K562 (cell line): ENCODE measurements around the gene VPS13D. TPM values are rescaled to one million over a fixed set of nuclear protein-coding genes. Genes with fewer than 3 reads are reported as not detected.

Experiments
- ATAC-seq: fragments of 200-7000 bp; cut with Tn5 transposase; 3 replicates; pipeline ENCODE4 v1.9.1; 2020; ENCODE audit warnings: moderate library complexity
- BruUV-seq: library from RNA; stranded (reverse); fragments of 400-500 nt; replicated peaks from 2 replicates; lab custom pipeline; 2021; lab: Mats Ljungman, UMichigan
- CTCF ChIA-PET: fragments of 300-600 bp; formaldehyde crosslinking; extraction: SDS; loops from one replicate; lab custom pipeline; 2021; ENCODE audit warnings: low intra/inter-chr PET ratio; lab: Yijun Ruan, JAX
- POLR2A ChIA-PET: fragments of 300-600, 350-650 bp; sonication (Branson Sonifier 250); formaldehyde crosslinking; extraction: SDS; loops from one replicate; lab custom pipeline; 2021; ENCODE audit warnings: antibody characterized with exemption, inconsistent platforms; lab: Yijun Ruan, JAX
- DNase-seq, 4 experiments: peaks; one replicate each; pipeline versions ENCODE4 v3.0.0 to v3.0.0-alpha.2; 2011 to 2018; ENCODE audit warnings: low spot score in 3 of 4, mixed read lengths in 3 of 4; ENCODE audit errors: extremely low read depth in 1 of 4
- FAIRE-seq: peaks from 2 replicates; lab custom pipeline; 2011; peaks lifted over from hg19 to GRCh38; lab: Jason Lieb, UNC
- H2AFZ ChIP-seq: 2 replicates; pipeline ENCODE4 v1.6.0; 2011; ENCODE audit warnings: low read depth, low read length, control low read depth, inconsistent platforms
- H3K27ac ChIP-seq: fragments of 200-600 bp; 3 replicates; pipeline ENCODE4 v1.8.0; 2011; ENCODE audit warnings: low read depth, mild to moderate bottlenecking, control low read depth, inconsistent platforms, low read length, moderate library complexity, mixed read lengths; ENCODE audit errors: extremely low read depth
- H3K27me3 ChIP-seq, 2 experiments: fragments of 300-600 bp in 1 of 2; 2 replicates in 1 of 2; 3 replicates in 1 of 2; pipeline versions ENCODE4 v1.6.0 to v1.8.0; 2011; ENCODE audit warnings: inconsistent platforms in 2 of 2, low read length in 2 of 2, mild to moderate bottlenecking in 1 of 2, mixed read lengths in 1 of 2, moderate library complexity in 1 of 2; ENCODE audit not compliant: control insufficient read depth in 2 of 2, insufficient read depth in 2 of 2
- H3K36me3 ChIP-seq: fragments of 300-600 bp; 3 replicates; pipeline ENCODE4 v1.8.0; 2011; ENCODE audit warnings: mild to moderate bottlenecking, low read length, inconsistent platforms; ENCODE audit not compliant: control insufficient read depth, insufficient read depth
- H3K4me1 ChIP-seq, 2 experiments: fragments of 200-600 bp in 1 of 2; replicated peaks in 1 of 2; 2 replicates in 1 of 2; 3 replicates in 1 of 2; pipeline versions ENCODE4 v1.5.1 to v1.8.0; 2011; ENCODE audit warnings: inconsistent platforms in 2 of 2, low read length in 2 of 2, mild to moderate bottlenecking in 1 of 2, mixed read lengths in 1 of 2, moderate library complexity in 1 of 2; ENCODE audit not compliant: control insufficient read depth in 2 of 2, insufficient read depth in 2 of 2
- H3K4me2 ChIP-seq: 2 replicates; pipeline ENCODE4 v1.6.1; 2011; ENCODE audit warnings: low read length, control low read depth, inconsistent platforms, mixed read lengths; ENCODE audit not compliant: insufficient read depth
- H3K4me3 ChIP-seq: fragments of 200-600 bp; sonication (generic), shearing (Covaris generic); 2 replicates; pipeline ENCODE4 v1.5.1; 2016; ENCODE audit warnings: control low read depth, inconsistent platforms
- H3K79me2 ChIP-seq: fragments of 200-600 bp; 3 replicates; pipeline ENCODE4 v1.8.0; 2011; ENCODE audit warnings: low read length, inconsistent platforms; ENCODE audit not compliant: control insufficient read depth, insufficient read depth
- H3K9ac ChIP-seq, 2 experiments: 2 replicates each; pipeline versions ENCODE4 v1.6.0 to v1.6.1; 2011; ENCODE audit warnings: low read depth in 2 of 2, low read length in 2 of 2, control low read depth in 1 of 2, inconsistent platforms in 1 of 2, mild to moderate bottlenecking in 1 of 2, mixed read lengths in 1 of 2; ENCODE audit not compliant: insufficient read depth in 1 of 2
- H3K9me1 ChIP-seq: one replicate; pipeline ENCODE4 v1.6.0; 2011; ENCODE audit warnings: inconsistent platforms, mild to moderate bottlenecking, low read length, moderate library complexity; ENCODE audit not compliant: control insufficient read depth, insufficient read depth
- H3K9me3 ChIP-seq: replicated peaks from 2 replicates; pipeline ENCODE4 v1.5.1; 2011; ENCODE audit warnings: low read depth, low read length, inconsistent platforms; ENCODE audit not compliant: control insufficient read depth, insufficient read depth
- H4K20me1 ChIP-seq: replicated peaks from 2 replicates; pipeline ENCODE4 v1.6.1; 2011; ENCODE audit warnings: low read length, inconsistent platforms, mixed read lengths; ENCODE audit not compliant: control insufficient read depth, insufficient read depth
- FOXP1 ChIP-seq: sonication (generic); formaldehyde crosslinking; IDR thresholded peaks from 2 replicates; pipeline ENCODE4 v1.8.0; 2022; ENCODE audit warnings: mild to moderate bottlenecking, missing genetic modification reagents
- HNRNPUL1 ChIP-seq: fragments of 200-400 bp; formaldehyde crosslinking; IDR thresholded peaks from 2 replicates; pipeline ENCODE4 v1.6.1; 2017; ENCODE audit warnings: low read length
- KDM4B ChIP-seq, 2 experiments: fragments of 450-650 bp in 1 of 2; sonication (generic) in 1 of 2; IDR thresholded peaks; 2 replicates each; pipeline ENCODE4 v1.6.1; 2016 to 2017; ENCODE audit warnings: borderline replicate concordance in 2 of 2, antibody characterized with exemption in 1 of 2, low read depth in 1 of 2, mild to moderate bottlenecking in 1 of 2
- NONO ChIP-seq, 2 experiments: fragments of 200-400 bp in 1 of 2; fragments of 450-650 bp in 1 of 2; formaldehyde crosslinking in 1 of 2; IDR thresholded peaks; 2 replicates each; pipeline ENCODE4 v1.6.1; 2017; ENCODE audit warnings: low read depth in 2 of 2, mild to moderate bottlenecking in 2 of 2, moderate library complexity in 2 of 2, low read length in 1 of 2
- ZKSCAN3 ChIP-seq: fragments of 250-450 bp; sonication (Bioruptor Pico); IDR thresholded peaks from 2 replicates; pipeline ENCODE4 v1.4.0; 2020
- ZNF311 ChIP-seq: fragments of 250-450 bp; sonication (Bioruptor Pico); IDR thresholded peaks from 2 replicates; pipeline ENCODE4 v1.4.0; 2020; ENCODE audit warnings: mild to moderate bottlenecking, moderate library complexity
- ZNF696 ChIP-seq: fragments of 250-450 bp; sonication (Bioruptor Pico); conservative IDR thresholded peaks from 2 replicates; pipeline ENCODE4 v1.4.0; 2020; ENCODE audit warnings: mild to moderate bottlenecking, moderate library complexity
- WGBS: fragments of 100-300 bp; shearing (Covaris generic); methylation state at CpG from one replicate; pipeline ENCODE4 v1.1.6; 2016; ENCODE audit warnings: low coverage, mixed read lengths; ENCODE audit not compliant: insufficient coverage; ENCODE audit errors: missing lambda C conversion rate; 5-methylcytosine and 5-hydroxymethylcytosine counted together
- in situ Hi-C: fragments of 300-500 bp; cut with MboI; formaldehyde crosslinking; loops from 4 replicates; pipeline ENCODE4 v1.15.0; 2018; ENCODE audit warnings: inconsistent platforms, mixed read lengths
- intact Hi-C: fragments of 100-400 bp; cut with micrococcal nuclease; formaldehyde crosslinking; loops from 2 replicates; pipeline ENCODE4 v1.14.2; 2022
- polyA plus RNA-seq, 8 experiments: library from polyadenylated mRNA; depleted of rRNA in 4 of 8; stranded (reverse) in 5 of 8; unstranded in 3 of 8; fragments of >200 nt; fragmentation: Nextera tagmentation in 2 of 8; fragmentation: Illumina TruSeq in 1 of 8; extraction: Ambion mirVana in 2 of 8; extraction: Trizol in 1 of 8; gene quantifications; 2 replicates each; pipeline versions ENCODE4 v1.2.1 to v1.2.3, GENCODE V29; 2011 to 2014; ENCODE audit warnings: inconsistent platforms in 1 of 8, missing spikeins in 1 of 8
- total RNA-seq, 7 experiments: library from RNA; depleted of rRNA in 6 of 7; stranded (reverse); fragments of >200 nt in 6 of 7; fragmentation: Illumina TruSeq in 2 of 7; extraction: Trizol in 2 of 7; gene quantifications; 2 replicates each; pipeline versions ENCODE4 v1.2.1 to v1.2.3, GENCODE V29; 2011 to 2021; ENCODE audit warnings: low replicate concordance in 1 of 7
- TF ChIP-seq, protein P1 (sequence below): fragments of 450-650 bp; formaldehyde crosslinking; IDR thresholded peaks from 2 replicates; pipeline ENCODE4 v1.4.0; 2020; ENCODE audit warnings: mild to moderate bottlenecking, moderate library complexity
- TF ChIP-seq, protein P2 (sequence below): fragments of 250-450 bp; sonication (Bioruptor Pico); IDR thresholded peaks from 2 replicates; pipeline ENCODE4 v1.5.0; 2021
- TF ChIP-seq, protein P3 (sequence below): fragments of 250-450 bp; sonication (Bioruptor Pico); IDR thresholded peaks from 2 replicates; pipeline ENCODE4 v1.5.0; 2021; ENCODE audit warnings: mild to moderate bottlenecking, borderline replicate concordance

VPS13D gene
- total and polyA plus RNA-seq, 9 of the 15 experiments (the other 6 are each of a cell fraction or from before 2014, with no cell fraction given): 6.1 to 51.5 (median 38.5) TPM

DNA sequence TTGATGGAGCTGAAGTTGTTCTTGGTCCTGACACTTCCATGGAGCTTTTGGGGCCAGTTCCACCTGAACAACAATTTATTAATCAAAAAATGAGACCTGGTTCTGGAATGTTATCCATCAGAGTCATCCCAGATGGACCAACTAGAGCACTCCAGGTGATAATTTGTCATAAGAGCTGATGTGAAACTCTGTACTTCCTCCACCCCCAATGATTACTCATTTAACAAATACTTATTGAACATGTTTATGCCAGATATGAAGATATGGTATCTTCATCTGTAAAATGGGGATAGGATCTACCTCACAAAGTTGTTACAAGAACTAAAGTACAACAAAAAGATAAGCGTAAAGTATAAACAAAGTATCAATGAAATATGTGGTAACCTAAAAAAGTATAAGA is 153.2 kb downstream of the VPS13D start:
- H3K4me2 ChIP-seq: no peak overlapping the region
- in situ Hi-C loops: no loop called here
- no peaks in the 10 kb centered on the region for H3K79me2 ChIP-seq
- H3K27ac ChIP-seq: no peak overlapping the region
- FAIRE-seq (no peak), DNase-seq (no peak), ATAC-seq (no peak)
- BruUV-seq: no TSS peak
- no peak overlapping the region for H3K9ac ChIP-seq
- ChIA-PET POLR2A (interaction anchor here (0.7 kb wide), 2 partner anchors 23 to 237 kb away, joined by 3 read pairs; no protein-coding TSS in a partner anchor), CTCF (no interaction called here)
- H3K9me1 ChIP-seq: no peaks in the 10 kb centered on the region
- no peak overlapping the region for H3K4me3 ChIP-seq
- H3K27me3 ChIP-seq: no peaks in the 10 kb centered on the region
- no peak overlapping the region for H2AFZ ChIP-seq
- no peaks in the 10 kb centered on the region for H3K4me1 ChIP-seq
- no peak for TF ChIP-seq ZNF311 (CRISPR knock-in tag)
- no peak for TF ChIP-seq HNRNPUL1
- TF ChIP-seq NONO (IDR thresholded peaks at IDR 0.05; ENCODE audit: low read depth in 2 of 2, low read length in 1 of 2): no peak
- TF ChIP-seq, protein P1, sequence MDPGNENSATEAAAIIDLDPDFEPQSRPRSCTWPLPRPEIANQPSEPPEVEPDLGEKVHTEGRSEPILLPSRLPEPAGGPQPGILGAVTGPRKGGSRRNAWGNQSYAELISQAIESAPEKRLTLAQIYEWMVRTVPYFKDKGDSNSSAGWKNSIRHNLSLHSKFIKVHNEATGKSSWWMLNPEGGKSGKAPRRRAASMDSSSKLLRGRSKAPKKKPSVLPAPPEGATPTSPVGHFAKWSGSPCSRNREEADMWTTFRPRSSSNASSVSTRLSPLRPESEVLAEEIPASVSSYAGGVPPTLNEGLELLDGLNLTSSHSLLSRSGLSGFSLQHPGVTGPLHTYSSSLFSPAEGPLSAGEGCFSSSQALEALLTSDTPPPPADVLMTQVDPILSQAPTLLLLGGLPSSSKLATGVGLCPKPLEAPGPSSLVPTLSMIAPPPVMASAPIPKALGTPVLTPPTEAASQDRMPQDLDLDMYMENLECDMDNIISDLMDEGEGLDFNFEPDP (CRISPR knock-in tag): no peak
- H3K36me3 ChIP-seq: peaks cover 79% of the 10 kb centered on the region
- 95% methylated on average over 1 of the region's 1 CpG for WGBS
- intact Hi-C loops: no loop called here
- no peaks in the 10 kb centered on the region for H4K20me1 ChIP-seq
- peaks cover 13% of the 10 kb centered on the region for H3K9me3 ChIP-seq

DNA sequence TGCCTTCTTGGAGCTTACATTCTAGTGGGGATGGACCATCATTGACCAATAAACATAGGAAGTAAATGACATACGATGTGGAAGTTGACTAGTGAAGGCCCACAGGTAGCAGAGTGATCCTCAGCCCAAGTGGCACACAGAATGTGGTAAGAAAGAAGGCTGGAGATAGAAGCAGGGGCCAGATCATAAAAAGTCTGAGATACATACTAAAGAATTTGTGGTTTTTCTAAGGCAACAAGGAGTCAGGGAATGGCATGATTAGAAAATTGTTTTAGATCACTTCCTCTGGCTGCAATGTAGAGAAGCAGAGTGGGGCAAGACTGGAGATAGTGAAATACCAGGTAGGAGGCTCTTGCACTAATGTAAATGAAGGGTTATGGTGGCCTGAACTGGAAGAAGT is 154.0 kb downstream of the VPS13D start:
- H3K9me3 ChIP-seq: peaks cover 13% of the 10 kb centered on the region
- 63% methylated on average over 1 of the region's 1 CpG for WGBS
- no peaks in the 10 kb centered on the region for H4K20me1 ChIP-seq
- POLR2A ChIA-PET: interaction anchor here (1.6 kb wide), 1 partner anchor 13 kb away, joined by 3 read pairs; no protein-coding TSS in a partner anchor
- no peaks in the 10 kb centered on the region for H3K79me2 ChIP-seq
- CTCF ChIA-PET: no interaction called here
- FAIRE-seq: no peak
- H3K9ac ChIP-seq: no peak overlapping the region
- intact Hi-C loops: no loop called here
- H3K4me2 ChIP-seq: no peak overlapping the region
- in situ Hi-C loops: no loop called here
- H3K36me3 ChIP-seq: peaks cover 79% of the 10 kb centered on the region
- DNase-seq: no peak
- TF ChIP-seq KDM4B (IDR thresholded peaks at IDR 0.05; ENCODE audit: borderline replicate concordance in 2 of 2, low read depth in 1 of 2) (no peak), FOXP1 (CRISPR knock-in tag) (no peak), ZNF696 (CRISPR knock-in tag) (no peak), ZKSCAN3 (CRISPR knock-in tag) (no peak)
- TF ChIP-seq, protein P2, sequence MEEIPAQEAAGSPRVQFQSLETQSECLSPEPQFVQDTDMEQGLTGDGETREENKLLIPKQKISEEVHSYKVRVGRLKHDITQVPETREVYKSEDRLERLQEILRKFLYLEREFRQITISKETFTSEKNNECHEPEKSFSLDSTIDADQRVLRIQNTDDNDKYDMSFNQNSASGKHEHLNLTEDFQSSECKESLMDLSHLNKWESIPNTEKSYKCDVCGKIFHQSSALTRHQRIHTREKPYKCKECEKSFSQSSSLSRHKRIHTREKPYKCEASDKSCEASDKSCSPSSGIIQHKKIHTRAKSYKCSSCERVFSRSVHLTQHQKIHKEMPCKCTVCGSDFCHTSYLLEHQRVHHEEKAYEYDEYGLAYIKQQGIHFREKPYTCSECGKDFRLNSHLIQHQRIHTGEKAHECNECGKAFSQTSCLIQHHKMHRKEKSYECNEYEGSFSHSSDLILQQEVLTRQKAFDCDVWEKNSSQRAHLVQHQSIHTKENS (CRISPR knock-in tag): no peak
- TF ChIP-seq, protein P3, sequence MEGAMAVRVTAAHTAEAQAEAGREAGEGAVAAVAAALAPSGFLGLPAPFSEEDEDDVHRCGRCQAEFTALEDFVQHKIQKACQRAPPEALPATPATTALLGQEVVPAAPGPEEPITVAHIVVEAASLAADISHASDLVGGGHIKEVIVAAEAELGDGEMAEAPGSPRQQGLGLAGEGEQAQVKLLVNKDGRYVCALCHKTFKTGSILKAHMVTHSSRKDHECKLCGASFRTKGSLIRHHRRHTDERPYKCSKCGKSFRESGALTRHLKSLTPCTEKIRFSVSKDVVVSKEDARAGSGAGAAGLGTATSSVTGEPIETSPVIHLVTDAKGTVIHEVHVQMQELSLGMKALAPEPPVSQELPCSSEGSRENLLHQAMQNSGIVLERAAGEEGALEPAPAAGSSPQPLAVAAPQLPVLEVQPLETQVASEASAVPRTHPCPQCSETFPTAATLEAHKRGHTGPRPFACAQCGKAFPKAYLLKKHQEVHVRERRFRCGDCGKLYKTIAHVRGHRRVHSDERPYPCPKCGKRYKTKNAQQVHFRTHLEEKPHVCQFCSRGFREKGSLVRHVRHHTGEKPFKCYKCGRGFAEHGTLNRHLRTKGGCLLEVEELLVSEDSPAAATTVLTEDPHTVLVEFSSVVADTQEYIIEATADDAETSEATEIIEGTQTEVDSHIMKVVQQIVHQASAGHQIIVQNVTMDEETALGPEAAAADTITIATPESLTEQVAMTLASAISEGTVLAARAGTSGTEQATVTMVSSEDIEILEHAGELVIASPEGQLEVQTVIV (CRISPR knock-in tag): no peak
- H3K9me1 ChIP-seq: no peaks in the 10 kb centered on the region
- ATAC-seq: no peak
- no peaks in the 10 kb centered on the region for H3K4me1 ChIP-seq
- H3K27ac ChIP-seq: no peak overlapping the region
- no peak overlapping the region for H2AFZ ChIP-seq
- no peak overlapping the region for H3K4me3 ChIP-seq
- no TSS peak for BruUV-seq
- H3K27me3 ChIP-seq: no peaks in the 10 kb centered on the region
